Activated CD4-positive, CD25-positive, alpha-beta regulatory T cell (primary cell): ENCODE measurements around the gene TCP11L1.
"Not testable (repeated sequence)": the region's sequence is repeated elsewhere in the genome, so short reads cannot be mapped to it uniquely, and the experiment has no call there.

Experiments used
- DNase-seq, 4 experiments: peaks; one replicate each; lab custom pipeline; 2025; lab: John Stamatoyannopoulos, UW

Gene TCP11L1

DNA sequence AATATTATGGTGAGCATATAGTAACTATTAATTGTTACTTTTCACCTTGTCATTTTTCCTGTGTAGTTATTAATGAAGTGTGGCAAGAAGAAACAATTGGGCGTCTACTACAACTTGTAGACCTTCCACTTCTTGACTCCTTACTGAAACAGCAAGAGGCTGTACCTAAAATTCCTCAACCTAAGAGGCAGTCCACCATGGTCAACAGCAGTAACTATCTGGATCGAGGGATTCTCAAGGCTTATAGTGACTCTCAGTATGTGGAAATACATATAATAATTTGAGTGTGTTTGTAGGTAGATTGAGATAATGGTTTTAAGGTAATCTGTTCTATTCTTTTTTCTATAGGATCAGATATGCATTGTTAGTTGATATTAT is 10.8 kb upstream of the TCP11L1 start:
- no peak for DNase-seq

DNA sequence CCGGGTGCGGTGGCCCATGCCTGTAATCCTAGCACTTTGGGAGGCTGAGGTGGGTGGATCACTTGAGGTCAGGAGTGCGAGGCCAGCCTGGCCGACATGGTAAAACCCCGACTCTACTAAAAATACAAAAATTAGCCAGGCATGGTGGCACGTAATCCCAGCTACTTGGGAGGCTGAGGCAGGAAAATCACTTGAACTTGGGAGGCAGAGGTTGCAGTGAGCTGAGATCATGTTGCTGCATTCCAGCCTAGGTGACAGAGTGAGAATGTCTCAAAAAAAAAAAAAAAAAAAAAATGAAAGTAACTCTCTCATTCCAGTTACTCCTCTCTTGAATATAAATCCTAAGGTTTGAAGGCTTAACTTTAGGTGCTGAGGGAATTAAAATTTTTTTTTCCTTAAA is 10.2 kb upstream of the TCP11L1 start:
- not testable (repeated sequence) for DNase-seq

DNA sequence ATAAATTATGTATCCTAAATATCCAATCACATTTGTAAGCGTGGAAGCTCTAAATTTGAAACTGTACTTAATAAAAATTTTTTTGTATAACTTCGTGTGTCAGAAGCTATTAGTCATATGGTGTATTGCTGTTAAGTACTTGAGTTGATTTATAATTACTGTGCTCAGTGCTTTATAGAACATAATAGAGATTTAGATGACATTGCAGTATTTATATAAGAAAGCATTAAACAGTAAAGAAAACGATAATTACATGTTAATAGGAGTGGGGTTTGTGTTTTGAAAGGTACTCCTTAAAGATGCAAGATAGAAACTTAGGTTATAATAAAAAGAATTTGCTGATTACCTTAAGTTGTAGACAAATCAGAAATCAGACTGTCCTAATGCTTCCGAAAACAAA is 5.9 kb upstream of the TCP11L1 start:
- no peak for DNase-seq

DNA sequence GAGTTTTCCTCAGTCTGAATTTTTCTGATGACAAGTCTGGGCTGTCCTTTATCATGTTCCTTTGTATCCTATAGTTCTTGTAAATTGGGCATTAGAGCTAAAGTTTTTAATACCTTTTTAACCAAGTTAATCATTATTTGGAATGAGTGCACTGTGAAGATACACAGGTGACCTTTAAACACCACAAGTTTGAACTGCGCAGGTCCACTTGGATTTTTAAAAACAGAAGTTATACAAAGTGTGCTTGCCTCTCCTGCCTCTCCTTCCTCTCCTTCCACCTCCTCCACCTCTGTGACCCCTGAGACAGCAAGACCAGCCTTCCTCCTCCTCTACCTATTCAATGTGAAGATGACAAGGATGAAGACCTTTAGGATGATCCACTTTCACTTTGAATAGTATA is 4.4 kb upstream of the TCP11L1 start:
- no peak for DNase-seq

DNA sequence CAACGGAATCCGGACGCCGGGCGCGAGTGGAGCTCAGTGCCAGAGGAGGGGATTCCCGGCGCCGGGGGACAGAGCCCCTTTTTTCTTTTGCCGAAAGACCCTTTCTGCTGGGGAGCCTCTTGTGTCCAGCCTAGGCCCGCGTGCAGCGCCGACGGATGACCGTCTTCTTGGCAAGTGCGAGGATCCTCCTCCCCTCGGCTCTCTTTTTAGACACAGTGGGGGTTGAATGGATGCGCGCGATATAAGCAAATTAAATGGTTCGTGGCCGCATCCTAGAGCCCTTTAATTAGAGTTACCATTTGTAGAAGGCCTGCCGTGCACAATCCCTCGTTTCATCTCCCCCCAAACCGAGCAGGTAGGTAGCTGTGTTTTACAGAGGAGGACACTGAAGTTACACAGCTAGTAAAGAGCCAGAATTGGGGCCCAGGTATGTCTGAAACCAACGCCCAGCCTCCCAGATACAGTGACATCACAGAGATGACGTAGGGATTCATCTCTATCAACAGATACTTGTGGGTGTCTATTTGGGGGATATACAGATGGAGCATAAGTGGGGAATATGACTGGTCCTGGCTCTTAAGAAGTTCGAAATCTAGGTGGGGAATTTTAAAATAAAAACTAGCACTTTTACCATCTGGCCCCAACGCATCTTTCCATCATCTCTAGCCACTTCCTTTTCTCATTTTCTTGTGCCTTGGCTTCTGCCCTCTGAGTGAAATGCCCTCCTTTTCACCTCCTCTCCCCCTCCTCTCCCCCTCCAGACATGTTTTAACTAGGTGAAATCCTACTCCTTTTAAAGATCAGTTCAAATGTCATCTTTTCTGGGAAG is 875 bp downstream of the TCP11L1 start:
- no peak for DNase-seq

DNA sequence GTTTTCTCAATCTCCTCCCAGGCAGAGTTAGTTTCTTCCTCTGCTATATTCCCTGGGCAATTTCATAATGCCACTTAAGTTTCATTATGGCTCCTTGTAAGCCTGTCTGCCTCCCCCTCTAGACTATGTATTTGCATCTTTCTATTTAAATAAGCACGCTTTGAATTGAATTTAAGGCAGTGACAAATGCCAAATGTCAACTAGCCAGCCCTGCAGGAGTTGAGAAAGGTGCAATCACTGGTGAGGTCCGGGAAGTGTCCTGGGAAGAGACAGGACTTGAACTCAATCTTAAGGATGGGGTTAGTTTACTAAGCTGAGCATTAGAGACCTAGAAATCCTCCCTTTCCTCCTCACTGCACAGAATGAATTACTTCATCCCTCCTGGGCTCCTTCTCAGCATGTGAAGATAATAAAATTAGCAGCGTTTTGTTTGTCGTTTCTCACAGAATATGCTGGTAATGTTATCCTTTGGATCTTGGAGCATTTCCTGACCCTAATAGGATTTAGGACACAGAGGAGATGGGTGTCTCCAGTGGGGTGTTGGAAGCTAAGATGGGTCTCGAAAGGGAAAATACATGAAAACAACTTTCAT is 1.6 kb downstream of the TCP11L1 start:
- no peak for DNase-seq

DNA sequence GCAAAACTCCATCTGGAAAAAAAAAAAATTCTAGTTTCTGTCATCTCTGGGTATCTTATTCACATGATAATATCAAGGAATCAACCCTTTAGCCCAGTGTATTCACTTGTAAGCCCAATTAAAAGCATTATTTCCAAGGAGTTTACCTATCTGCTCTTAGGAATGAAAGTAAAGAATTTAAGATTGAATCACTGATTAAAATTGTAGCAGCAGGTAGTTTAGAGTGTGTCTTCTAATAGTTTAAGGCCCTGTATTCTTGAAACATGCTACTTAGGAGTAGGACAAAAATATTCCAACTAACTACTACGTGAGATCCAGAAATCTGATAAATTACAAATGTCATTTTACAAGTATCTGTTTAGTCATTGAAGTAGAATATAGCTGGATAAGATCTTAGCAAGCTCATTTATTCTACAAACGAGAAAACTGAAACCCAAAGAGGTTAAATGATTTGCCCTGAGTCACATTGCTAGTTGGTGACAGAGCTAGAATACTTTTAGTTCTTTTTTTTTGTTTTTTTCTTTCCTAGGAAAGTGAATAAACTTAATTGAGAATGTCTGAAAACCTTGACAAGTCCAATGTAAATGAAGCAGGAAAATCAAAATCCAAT is 4.0 kb downstream of the TCP11L1 start:
- no peak for DNase-seq

DNA sequence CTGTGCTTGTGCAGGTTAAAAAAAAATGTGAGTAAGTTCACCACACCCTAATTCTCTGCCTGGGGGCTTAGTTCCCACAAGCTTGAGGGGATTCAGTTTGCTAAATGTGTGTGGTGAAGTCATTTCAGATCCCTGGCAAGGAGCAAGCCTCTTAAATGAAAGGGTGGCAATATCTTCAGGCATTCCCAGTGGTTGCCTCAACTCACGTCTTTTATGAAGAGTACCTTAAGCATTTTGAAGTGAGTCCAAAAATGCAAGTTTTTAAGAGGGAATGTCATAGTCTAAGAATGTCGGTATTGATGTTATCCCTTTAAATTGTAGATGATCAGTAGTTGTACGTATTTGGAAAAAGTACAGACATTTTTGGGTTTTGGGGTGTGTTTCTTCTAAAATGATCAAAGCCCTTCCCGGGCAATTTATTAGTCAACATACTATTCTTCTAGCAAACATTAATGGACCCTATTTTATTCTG is 4.9 kb downstream of the TCP11L1 start:
- DNase-seq: no peak

DNA sequence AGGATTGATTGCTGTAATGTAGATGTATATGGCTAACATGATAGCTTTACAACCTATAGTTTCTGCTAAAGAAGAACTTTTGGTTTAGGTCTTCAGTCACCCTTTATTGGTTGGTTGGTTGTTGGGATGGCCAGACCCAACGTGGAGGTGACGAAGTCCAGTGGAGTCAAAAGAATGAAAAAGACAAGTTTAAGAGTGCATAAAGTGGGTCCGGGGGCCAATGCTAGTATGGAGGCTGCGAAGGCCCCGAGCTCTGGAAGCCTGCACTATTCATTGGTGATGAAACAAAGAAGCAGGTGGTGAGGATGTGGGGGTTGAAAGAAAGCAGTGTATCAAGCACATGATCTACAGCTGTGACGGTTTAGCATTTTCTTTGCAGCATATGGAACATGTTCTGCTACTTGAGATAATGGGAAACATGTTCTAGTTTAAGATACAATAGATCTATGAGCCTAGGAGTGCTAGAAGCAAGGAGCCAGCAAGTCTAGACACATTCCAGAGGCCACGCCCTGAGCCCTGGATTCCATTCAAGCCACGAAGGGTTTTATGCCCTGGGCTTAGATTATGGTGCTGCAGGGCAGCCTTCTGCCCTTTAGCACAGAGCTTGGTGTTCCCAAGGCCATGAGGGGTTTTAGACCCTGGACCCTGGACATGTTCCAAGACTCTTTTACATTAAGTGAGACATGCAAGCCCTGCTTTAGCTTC is 6.3 kb downstream of the TCP11L1 start:
- no peak for DNase-seq

DNA sequence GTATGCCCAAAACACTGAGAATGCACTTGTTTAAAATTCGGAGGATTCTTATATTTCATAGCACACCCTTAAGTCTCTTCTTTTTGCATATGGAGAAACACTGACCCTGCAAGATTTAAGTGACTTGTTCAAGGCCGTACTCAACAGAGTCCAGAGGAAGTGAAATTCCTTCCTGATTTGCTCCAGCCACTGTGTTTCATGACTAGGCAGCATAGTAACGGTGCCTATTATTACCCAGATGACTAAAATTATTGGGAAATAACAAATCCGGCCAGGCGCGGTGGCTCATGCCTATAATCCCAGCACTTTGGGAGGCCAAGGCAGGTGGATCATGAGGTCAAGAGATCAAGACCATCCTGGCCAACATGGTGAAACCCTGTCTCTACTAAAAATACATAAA is 9.3 kb downstream of the TCP11L1 start:
- DNase-seq: not testable (repeated sequence)

DNA sequence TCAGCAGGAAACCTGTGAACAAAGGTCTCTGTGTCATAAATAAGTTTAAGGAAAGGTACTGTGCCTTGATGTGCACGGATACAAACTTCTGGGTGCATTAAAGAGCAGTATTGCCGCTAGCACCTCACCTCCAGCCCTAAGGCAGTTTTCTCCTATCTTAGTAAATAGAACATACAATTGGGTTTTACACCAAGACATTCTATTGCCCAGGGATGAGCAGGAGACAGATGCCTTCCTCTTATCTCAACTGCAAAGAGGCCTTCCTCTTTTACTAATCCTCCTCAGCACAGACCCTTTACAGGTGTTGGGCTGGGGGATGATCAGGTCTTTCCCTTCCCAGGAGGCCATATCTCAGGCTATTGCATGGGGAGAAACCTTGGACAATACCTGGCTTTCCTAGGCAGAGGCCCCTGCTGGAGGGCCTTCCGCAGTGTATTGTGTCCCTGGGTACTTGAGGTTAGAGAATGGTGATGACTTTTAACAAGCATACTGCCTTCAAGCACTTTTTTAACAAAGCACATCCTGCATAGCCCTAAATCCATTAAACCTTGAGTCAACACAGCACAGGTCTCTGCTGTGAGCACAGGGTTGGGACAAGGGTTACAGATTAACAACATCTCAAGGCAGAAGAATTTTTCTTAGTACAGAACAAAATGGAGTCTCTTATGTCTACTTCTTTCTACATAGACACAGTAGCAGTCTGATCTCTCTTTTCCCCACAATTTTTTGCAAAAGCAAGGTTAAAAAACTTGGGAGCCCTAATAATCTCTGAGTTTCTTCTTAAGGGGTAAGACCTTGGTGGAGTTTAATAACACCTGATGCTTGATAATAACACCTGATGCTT is 10.4 kb downstream of the TCP11L1 start:
- DNase-seq: not testable (repeated sequence)

DNA sequence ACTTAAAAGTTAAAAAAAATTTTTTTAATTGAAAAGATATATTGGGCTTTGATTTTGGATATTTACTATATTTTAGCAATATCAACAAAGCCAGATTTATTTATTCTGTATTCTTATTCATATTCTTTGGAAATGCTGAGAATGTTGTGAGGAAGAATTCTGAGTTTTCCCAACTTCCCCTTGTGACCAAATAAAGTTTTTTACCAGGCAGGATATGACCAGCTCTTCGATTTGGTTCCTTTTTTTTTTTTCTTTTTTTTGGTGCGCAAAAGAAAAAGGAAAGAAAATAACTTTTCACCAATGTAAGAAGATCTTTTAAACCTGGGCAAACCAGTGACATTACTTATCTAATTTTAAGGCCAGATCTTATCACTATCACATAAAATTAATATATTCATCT is 12.9 kb downstream of the TCP11L1 start:
- no peak for DNase-seq

DNA sequence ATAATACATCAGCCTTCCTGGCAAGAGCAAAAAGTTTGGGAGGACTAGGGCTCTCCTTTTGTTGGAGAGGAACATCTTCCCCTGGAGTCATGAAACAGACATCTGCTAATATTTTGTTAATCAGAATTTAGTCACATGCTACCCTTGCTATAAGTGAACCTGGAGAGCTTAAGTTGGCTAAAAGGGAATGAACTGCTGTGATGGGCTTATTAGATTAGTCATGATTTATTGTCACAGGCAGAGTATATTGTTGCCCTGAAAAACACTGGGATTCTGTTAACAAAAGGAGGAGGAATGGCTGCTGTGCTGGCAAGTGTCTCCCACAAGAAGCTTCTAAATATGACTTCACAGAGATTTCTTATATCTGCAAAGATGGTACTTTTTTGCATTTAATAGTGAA is 16.0 kb downstream of the TCP11L1 start:
- no peak for DNase-seq

DNA sequence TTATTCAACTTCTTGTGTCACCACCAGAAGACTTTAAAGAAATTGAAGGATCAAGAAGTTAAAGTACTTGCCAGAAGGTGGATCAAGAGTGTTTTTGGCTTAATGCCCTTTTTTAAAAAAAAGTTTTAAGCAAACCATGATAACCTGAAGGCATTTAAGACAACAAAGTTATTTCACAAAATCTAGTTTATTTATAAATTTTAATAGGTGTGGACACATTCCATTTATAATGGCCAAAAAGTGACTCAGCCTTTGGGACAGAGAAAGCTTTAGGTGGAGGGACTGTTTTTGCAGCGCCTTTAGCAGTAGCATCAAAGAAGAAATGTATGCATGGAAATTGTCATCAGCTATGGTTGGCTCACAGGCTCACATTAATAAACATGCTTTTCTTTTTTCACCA is 17.9 kb downstream of the TCP11L1 start:
- no peak for DNase-seq

DNA sequence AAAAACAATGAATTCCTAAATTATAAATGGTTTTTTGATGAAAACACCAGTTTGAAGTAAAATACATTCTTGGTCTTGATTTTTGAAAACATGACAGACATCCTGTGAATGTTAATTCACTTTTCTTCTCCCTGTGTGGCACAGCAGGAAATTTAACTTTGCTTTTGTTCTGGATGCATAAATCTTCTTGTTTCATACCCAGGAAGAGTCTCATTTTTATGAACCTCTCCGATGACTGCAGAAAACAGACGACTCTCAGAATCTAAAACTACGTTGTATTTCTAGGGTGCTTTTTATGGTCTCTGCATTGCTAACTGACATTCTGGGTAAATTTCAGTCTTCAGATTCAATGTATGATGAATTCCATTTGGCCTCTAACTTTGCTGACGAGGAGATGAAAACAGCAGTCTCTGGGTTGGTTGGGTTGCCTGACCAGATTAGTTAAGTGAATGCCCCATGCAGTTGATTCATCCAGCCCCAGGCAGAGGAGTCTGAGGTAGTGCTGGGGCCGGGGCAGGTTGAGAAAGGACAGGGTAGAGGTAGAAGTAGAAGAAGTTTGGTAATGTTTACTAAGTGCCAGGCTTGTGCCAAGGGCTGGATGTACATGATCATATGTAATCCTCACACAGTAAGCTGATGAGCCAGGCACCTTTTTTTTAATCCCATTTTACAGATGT is 20.1 kb downstream of the TCP11L1 start:
- no peak for DNase-seq

DNA sequence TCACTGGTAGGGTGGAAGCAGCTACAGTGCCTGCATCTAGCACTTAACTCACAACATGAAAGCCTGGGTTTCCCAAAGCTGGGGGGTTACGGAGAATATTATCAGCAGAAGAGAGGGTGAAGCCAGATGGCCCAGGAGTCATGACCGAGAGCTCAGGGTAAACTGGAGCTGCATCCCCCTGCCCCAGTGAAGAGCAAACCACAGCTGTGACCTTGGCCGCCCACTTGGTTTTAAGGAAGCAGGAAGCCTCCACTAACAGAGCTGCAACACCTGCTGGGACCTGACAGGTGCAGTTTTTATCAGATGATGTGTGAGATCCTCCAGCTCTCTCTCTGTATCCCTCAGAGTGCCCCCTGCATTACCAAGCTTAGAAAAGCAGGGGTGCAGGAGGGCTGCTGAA is 20.9 kb downstream of the TCP11L1 start:
- DNase-seq: no peak

DNA sequence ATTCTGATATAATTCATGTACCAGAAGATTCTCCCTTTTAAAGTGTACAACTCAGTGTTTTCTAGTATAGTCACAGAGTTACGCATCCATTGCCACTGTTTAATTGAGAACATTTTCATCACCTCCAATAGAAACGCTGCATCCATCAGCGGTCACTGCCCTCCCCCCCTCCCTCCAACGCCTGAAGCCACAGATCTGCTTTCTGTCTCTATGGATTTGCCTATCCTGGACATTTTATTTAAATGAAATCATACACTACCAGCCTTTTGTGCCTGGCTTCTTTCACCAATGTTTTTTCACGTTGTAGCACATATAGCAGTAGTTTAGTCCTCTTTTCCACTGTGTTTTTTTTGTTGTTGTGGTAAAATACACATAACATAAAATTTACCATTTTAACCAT is 22.8 kb downstream of the TCP11L1 start:
- no peak for DNase-seq

DNA sequence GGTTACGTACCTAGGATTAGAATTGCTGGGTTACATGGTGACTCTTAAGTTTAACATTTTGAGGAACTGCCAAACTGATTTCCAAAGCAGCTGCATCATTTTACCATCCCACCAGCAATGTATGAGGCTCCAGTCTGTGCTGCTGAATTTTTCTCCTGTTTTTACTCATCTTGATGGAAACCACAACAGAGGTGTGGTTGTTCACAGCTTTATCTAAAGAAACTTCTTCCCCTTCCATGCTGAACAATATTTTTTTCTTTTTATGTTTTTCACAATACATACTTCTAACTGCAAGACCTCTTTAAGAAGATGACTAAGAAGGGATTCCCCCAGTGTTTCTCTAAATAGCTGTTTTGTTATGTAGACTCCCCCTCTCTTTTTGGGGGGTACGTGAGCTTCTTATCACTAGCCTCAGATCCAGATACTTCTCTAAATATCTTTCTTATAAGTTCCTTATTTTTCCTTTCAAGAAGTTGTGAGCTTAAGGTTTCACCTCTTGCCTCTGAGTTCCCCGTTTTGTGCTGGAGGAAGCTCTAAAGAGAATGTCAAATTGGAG is 24.0 kb downstream of the TCP11L1 start:
- DNase-seq: no peak

DNA sequence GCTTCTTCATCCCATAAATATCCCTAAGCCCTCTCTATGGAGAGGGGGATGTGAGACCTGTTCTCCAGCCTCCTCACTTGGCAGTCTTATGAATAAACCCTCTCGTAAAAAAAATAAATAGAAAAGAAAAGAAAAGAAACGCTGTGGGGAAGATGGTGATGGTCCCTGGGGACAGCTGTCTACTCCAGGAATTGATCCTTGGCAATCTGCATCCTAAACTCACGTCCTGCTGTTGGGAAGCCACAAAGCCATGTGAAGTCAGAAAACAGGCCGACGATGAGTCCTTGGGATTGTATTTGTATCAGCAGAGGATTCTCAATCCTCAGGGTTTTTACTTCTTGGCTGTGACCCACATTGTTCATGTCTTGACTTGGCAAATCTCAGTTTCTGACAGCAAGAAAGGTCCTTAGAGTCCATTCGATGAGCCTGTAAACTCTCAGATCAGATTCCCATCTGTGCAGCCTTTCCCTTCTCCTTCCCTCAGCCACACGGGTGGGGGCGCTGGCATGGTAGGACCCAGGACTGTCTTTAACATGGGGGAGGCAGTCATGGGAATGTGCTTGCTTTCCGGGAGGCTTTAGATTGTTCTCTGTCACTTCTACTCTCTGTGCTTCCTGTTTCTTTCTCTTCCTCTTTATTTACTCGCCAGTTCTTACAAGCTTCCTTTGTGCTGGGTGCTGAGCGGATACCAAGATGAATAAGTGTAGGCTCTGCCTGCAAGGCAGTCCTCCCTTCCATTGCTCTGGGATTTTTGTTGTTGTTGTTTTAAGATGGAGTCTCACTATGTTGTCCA is 24.9 kb downstream of the TCP11L1 start:
- no peak for DNase-seq

DNA sequence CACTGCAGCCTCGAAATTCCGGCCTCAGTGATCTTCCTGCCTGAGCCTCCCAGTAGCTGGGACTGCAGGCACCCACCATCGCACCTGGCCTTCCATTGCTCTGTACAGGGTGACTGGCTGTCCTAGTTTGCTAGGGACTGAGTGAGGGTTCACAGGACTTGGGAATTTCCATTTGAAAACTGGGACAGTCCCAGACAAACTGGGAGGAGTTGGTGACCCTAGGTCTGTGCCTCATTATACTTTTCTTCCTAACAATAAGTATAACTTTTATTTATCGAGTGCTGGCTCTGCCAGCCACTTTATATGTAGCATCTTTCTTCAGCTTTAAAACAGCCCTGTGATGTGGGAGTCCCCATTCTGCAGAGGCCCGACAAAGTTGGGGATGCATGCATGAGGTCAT is 25.5 kb downstream of the TCP11L1 start:
- DNase-seq: no peak
